K562 (cell line): Measurements from ENCODE around the gene TIMM8A. TPM values are rescaled to one million over a fixed set of nuclear protein-coding genes. Genes with fewer than 3 reads are reported as not detected.

Source experiments
- ATAC-seq: fragments of 200-7000 bp; cut with Tn5 transposase; 3 replicates; pipeline ENCODE4 v1.9.1; 2020; ENCODE audit warnings: moderate library complexity
- BruUV-seq: library from RNA; stranded (reverse); fragments of 400-500 nt; replicated peaks from 2 replicates; lab custom pipeline; 2021; lab: Mats Ljungman, UMichigan
- CTCF ChIA-PET: fragments of 300-600 bp; formaldehyde crosslinking; extraction: SDS; loops from one replicate; lab custom pipeline; 2021; ENCODE audit warnings: low intra/inter-chr PET ratio; lab: Yijun Ruan, JAX
- POLR2A ChIA-PET: fragments of 300-600, 350-650 bp; sonication (Branson Sonifier 250); formaldehyde crosslinking; extraction: SDS; loops from one replicate; lab custom pipeline; 2021; ENCODE audit warnings: antibody characterized with exemption, inconsistent platforms; lab: Yijun Ruan, JAX
- DNase-seq, 4 experiments: peaks; one replicate each; pipeline versions ENCODE4 v3.0.0 to v3.0.0-alpha.2; 2011 to 2018; ENCODE audit warnings: low spot score in 3 of 4, mixed read lengths in 3 of 4; ENCODE audit errors: extremely low read depth in 1 of 4
- FAIRE-seq: peaks from 2 replicates; lab custom pipeline; 2011; peaks lifted over from hg19 to GRCh38; lab: Jason Lieb, UNC
- H2AFZ ChIP-seq: 2 replicates; pipeline ENCODE4 v1.6.0; 2011; ENCODE audit warnings: low read depth, low read length, control low read depth, inconsistent platforms
- H3K27ac ChIP-seq: fragments of 200-600 bp; 3 replicates; pipeline ENCODE4 v1.8.0; 2011; ENCODE audit warnings: low read depth, mild to moderate bottlenecking, control low read depth, inconsistent platforms, low read length, moderate library complexity, mixed read lengths; ENCODE audit errors: extremely low read depth
- H3K27me3 ChIP-seq, 2 experiments: fragments of 300-600 bp in 1 of 2; 2 replicates in 1 of 2; 3 replicates in 1 of 2; pipeline versions ENCODE4 v1.6.0 to v1.8.0; 2011; ENCODE audit warnings: inconsistent platforms in 2 of 2, low read length in 2 of 2, mild to moderate bottlenecking in 1 of 2, mixed read lengths in 1 of 2, moderate library complexity in 1 of 2; ENCODE audit not compliant: control insufficient read depth in 2 of 2, insufficient read depth in 2 of 2
- H3K36me3 ChIP-seq: fragments of 300-600 bp; 3 replicates; pipeline ENCODE4 v1.8.0; 2011; ENCODE audit warnings: mild to moderate bottlenecking, low read length, inconsistent platforms; ENCODE audit not compliant: control insufficient read depth, insufficient read depth
- H3K4me1 ChIP-seq, 2 experiments: fragments of 200-600 bp in 1 of 2; replicated peaks in 1 of 2; 2 replicates in 1 of 2; 3 replicates in 1 of 2; pipeline versions ENCODE4 v1.5.1 to v1.8.0; 2011; ENCODE audit warnings: inconsistent platforms in 2 of 2, low read length in 2 of 2, mild to moderate bottlenecking in 1 of 2, mixed read lengths in 1 of 2, moderate library complexity in 1 of 2; ENCODE audit not compliant: control insufficient read depth in 2 of 2, insufficient read depth in 2 of 2
- H3K4me2 ChIP-seq: 2 replicates; pipeline ENCODE4 v1.6.1; 2011; ENCODE audit warnings: low read length, control low read depth, inconsistent platforms, mixed read lengths; ENCODE audit not compliant: insufficient read depth
- H3K4me3 ChIP-seq: fragments of 200-600 bp; sonication (generic), shearing (Covaris generic); 2 replicates; pipeline ENCODE4 v1.5.1; 2016; ENCODE audit warnings: control low read depth, inconsistent platforms
- H3K79me2 ChIP-seq: fragments of 200-600 bp; 3 replicates; pipeline ENCODE4 v1.8.0; 2011; ENCODE audit warnings: low read length, inconsistent platforms; ENCODE audit not compliant: control insufficient read depth, insufficient read depth
- H3K9ac ChIP-seq, 2 experiments: 2 replicates each; pipeline versions ENCODE4 v1.6.0 to v1.6.1; 2011; ENCODE audit warnings: low read depth in 2 of 2, low read length in 2 of 2, control low read depth in 1 of 2, inconsistent platforms in 1 of 2, mild to moderate bottlenecking in 1 of 2, mixed read lengths in 1 of 2; ENCODE audit not compliant: insufficient read depth in 1 of 2
- H3K9me1 ChIP-seq: one replicate; pipeline ENCODE4 v1.6.0; 2011; ENCODE audit warnings: inconsistent platforms, mild to moderate bottlenecking, low read length, moderate library complexity; ENCODE audit not compliant: control insufficient read depth, insufficient read depth
- H3K9me3 ChIP-seq: replicated peaks from 2 replicates; pipeline ENCODE4 v1.5.1; 2011; ENCODE audit warnings: low read depth, low read length, inconsistent platforms; ENCODE audit not compliant: control insufficient read depth, insufficient read depth
- H4K20me1 ChIP-seq: replicated peaks from 2 replicates; pipeline ENCODE4 v1.6.1; 2011; ENCODE audit warnings: low read length, inconsistent platforms, mixed read lengths; ENCODE audit not compliant: control insufficient read depth, insufficient read depth
- HSF4 ChIP-seq: fragments of 250-450 bp; sonication (Bioruptor Pico); IDR thresholded peaks from 2 replicates; pipeline ENCODE4 v2.1.2; 2022; ENCODE audit warnings: mild to moderate bottlenecking, moderate library complexity, borderline replicate concordance
- KDM1A ChIP-seq, 2 experiments: fragments of 450-650 bp; IDR thresholded peaks; 2 replicates each; pipeline ENCODE4 v1.6.1; 2016; ENCODE audit warnings: mild to moderate bottlenecking in 2 of 2
- LARP7 ChIP-seq: fragments of 450-650 bp; IDR thresholded peaks from 2 replicates; pipeline ENCODE4 v1.6.1; 2016
- MYC ChIP-seq, 2 experiments: fragments of 250-450 bp in 1 of 2; sonication (Bioruptor Pico) in 1 of 2; IDR thresholded peaks; 2 replicates each; pipeline versions ENCODE4 v1.5.1 to v1.6.1; 2012 to 2021; ENCODE audit warnings: low read depth in 2 of 2, borderline replicate concordance in 1 of 2, improper control_type of control experiment in 1 of 2, low read length in 1 of 2, mild to moderate bottlenecking in 1 of 2, moderate library complexity in 1 of 2
- NR2C1 ChIP-seq, 2 experiments: fragments of 450-650 bp; IDR thresholded peaks; 2 replicates each; pipeline ENCODE4 v1.6.1; 2017; ENCODE audit warnings: mild to moderate bottlenecking in 2 of 2, antibody characterized with exemption in 1 of 2, inconsistent platforms in 1 of 2, missing compliant biosample characterization in 1 of 2, missing genetic modification characterization in 1 of 2
- RCOR1 ChIP-seq, 2 experiments: IDR thresholded peaks; 2 replicates each; pipeline ENCODE4 v1.6.1; 2012; ENCODE audit warnings: low read depth in 2 of 2, low read length in 2 of 2, borderline replicate concordance in 1 of 2, improper control_type of control experiment in 1 of 2
- RFX1 ChIP-seq: fragments of 450-650 bp; IDR thresholded peaks from 2 replicates; pipeline ENCODE4 v1.6.1; 2016; ENCODE audit warnings: mild to moderate bottlenecking, moderate library complexity
- SMARCE1 ChIP-seq: fragments of 450-650 bp; IDR thresholded peaks from 2 replicates; pipeline ENCODE4 v1.7.1; 2016; ENCODE audit warnings: mild to moderate bottlenecking
- SNRNP70 ChIP-seq: fragments of 200-400 bp; formaldehyde crosslinking; optimal IDR thresholded peaks from 2 replicates; pipeline ENCODE3; 2017; ENCODE audit warnings: low read depth, low read length
- ZBTB1 ChIP-seq: sonication (generic); formaldehyde crosslinking; IDR thresholded peaks from 2 replicates; pipeline ENCODE4 v1.8.1; 2023; ENCODE audit warnings: missing genetic modification reagents, low read depth, mild to moderate bottlenecking, borderline replicate concordance
- ZNF444 ChIP-seq: fragments of 250-450 bp; sonication (Bioruptor Pico); IDR thresholded peaks from 2 replicates; pipeline ENCODE4 v1.4.0; 2020; ENCODE audit warnings: mild to moderate bottlenecking, moderate library complexity
- WGBS: fragments of 100-300 bp; shearing (Covaris generic); methylation state at CpG from one replicate; pipeline ENCODE4 v1.1.6; 2016; ENCODE audit warnings: low coverage, mixed read lengths; ENCODE audit not compliant: insufficient coverage; ENCODE audit errors: missing lambda C conversion rate; 5-methylcytosine and 5-hydroxymethylcytosine counted together
- in situ Hi-C: fragments of 300-500 bp; cut with MboI; formaldehyde crosslinking; loops from 4 replicates; pipeline ENCODE4 v1.15.0; 2018; ENCODE audit warnings: inconsistent platforms, mixed read lengths
- intact Hi-C: fragments of 100-400 bp; cut with micrococcal nuclease; formaldehyde crosslinking; loops from 2 replicates; pipeline ENCODE4 v1.14.2; 2022
- polyA plus RNA-seq, 8 experiments: library from polyadenylated mRNA; depleted of rRNA in 4 of 8; stranded (reverse) in 5 of 8; unstranded in 3 of 8; fragments of >200 nt; fragmentation: Nextera tagmentation in 2 of 8; fragmentation: Illumina TruSeq in 1 of 8; extraction: Ambion mirVana in 2 of 8; extraction: Trizol in 1 of 8; gene quantifications; 2 replicates each; pipeline versions ENCODE4 v1.2.1 to v1.2.3, GENCODE V29; 2011 to 2014; ENCODE audit warnings: inconsistent platforms in 1 of 8, missing spikeins in 1 of 8
- total RNA-seq, 7 experiments: library from RNA; depleted of rRNA in 6 of 7; stranded (reverse); fragments of >200 nt in 6 of 7; fragmentation: Illumina TruSeq in 2 of 7; extraction: Trizol in 2 of 7; gene quantifications; 2 replicates each; pipeline versions ENCODE4 v1.2.1 to v1.2.3, GENCODE V29; 2011 to 2021; ENCODE audit warnings: low replicate concordance in 1 of 7
- TF ChIP-seq, protein P1 (sequence below), 2 experiments: fragments of 450-650 bp; conservative IDR thresholded peaks; 2 replicates each; pipeline ENCODE4 v1.6.1; 2017; ENCODE audit warnings: mild to moderate bottlenecking in 2 of 2, moderate library complexity in 2 of 2
- TF ChIP-seq, protein P2 (sequence below): fragments of 450-650 bp; IDR thresholded peaks from 2 replicates; pipeline ENCODE4 v1.6.1; 2017; ENCODE audit warnings: antibody characterized with exemption, mild to moderate bottlenecking
- TF ChIP-seq, protein P3 (sequence below): fragments of 450-650 bp; IDR thresholded peaks from 2 replicates; pipeline ENCODE4 v1.6.1; 2017; ENCODE audit warnings: mild to moderate bottlenecking, moderate library complexity

Gene TIMM8A
- total and polyA plus RNA-seq, 9 of the 15 experiments (the other 6 are each of a cell fraction or from before 2014, with no cell fraction given), result 10.9 to 132 (median 41.1) TPM

DNA sequence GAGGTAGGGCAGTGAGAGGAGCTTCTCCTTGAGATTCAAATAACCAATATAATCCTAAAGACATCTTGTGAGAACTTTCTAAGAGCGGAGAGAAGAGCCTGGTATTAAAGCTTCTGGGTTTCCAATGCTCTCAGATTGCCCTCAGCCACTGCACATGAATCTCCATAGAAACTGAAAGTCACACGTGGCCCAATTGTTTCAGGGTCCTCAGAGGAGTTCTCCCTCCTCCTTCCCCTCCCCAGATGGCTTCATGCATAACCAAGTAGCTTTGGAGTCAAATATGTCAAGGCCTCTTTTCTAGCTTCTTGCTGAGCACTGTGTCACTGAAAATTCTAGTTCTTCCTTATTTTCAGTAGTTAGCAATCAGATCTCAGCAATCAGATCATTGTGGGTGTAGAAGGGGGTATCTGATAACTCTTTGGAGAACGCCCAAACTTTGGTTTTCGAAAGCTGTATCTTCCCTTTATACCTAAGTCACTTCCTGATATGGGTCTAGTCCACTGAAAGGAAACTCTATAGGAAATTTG is 35.2 kb upstream of the TIMM8A start:
- Histone ChIP-seq H3K4me2 (peak overlapping the region; percentile 92), H4K20me1 (no peaks in the 10 kb centered on the region), H3K4me1 (peaks cover 4 to 20% of the 10 kb centered on the region in 2 experiments), H3K79me2 (peaks cover 54% of the 10 kb centered on the region), H3K4me3 (peak overlapping the region; percentile 57), H3K27ac (peak overlapping the region; percentile 55), H3K9me3 (no peaks in the 10 kb centered on the region), H3K27me3 (no peaks in the 10 kb centered on the region), H3K36me3 (0 out of 3 replicates have a peak, but pooled peaks cover 3% of the 10 kb centered on the region), H3K9ac (peak overlapping the region; percentile 70 to 95; a peak in 3 of 4 replicates), H2AFZ (no peak overlapping the region), H3K9me1 (no peaks in the 10 kb centered on the region)
- CTCF ChIA-PET, result no interaction called here
- no peak for FAIRE-seq
- POLR2A ChIA-PET, result interaction anchor here (0.6 kb wide), 2 partner anchors 19 to 439 kb away, joined by 4 read pairs; no protein-coding TSS in a partner anchor
- peak in 2 of 4 experiments; percentile 13 to 49 for DNase-seq
- WGBS, result 28% methylated on average over 4 of the region's 4 CpGs
- intact Hi-C loops (no loop called here), in situ Hi-C loops (no loop called here)
- BruUV-seq, result no TSS peak
- no peak for ATAC-seq
- TF ChIP-seq ZBTB1 (CRISPR knock-in tag) (no peak), SMARCE1 (0 out of 2 replicates have a peak, but pooled peaks have one; percentile 25), MYC (IDR thresholded peaks at IDR 0.05; ENCODE audit: low read depth, low read length) (0 out of 2 replicates have a peak, but pooled peaks have one; percentile 23), MYC (CRISPR knock-in tag; IDR thresholded peaks at IDR 0.05; ENCODE audit: borderline replicate concordance, low read depth) (no peak), RFX1 (peak; percentile 30; the same call in 1 of the 2 replicates), RCOR1 (IDR thresholded peaks at IDR 0.05; ENCODE audit: borderline replicate concordance in 1 of 2, low read depth in 2 of 2, low read length in 2 of 2) (peak in 1 of 2 experiments; percentile 22; a peak in 1 of 4 replicates), NR2C1 (IDR thresholded peaks at IDR 0.05) (no peak), NR2C1 (tag; IDR thresholded peaks at IDR 0.05) (no peak), KDM1A (IDR thresholded peaks at IDR 0.05) (0 out of 4 replicates have a peak, but pooled peaks have one; percentile 8 to 19), HSF4 (CRISPR knock-in tag) (no peak), SNRNP70 (no peak), ZNF444 (CRISPR knock-in tag) (no peak), LARP7 (no peak)
- TF ChIP-seq, protein P1, sequence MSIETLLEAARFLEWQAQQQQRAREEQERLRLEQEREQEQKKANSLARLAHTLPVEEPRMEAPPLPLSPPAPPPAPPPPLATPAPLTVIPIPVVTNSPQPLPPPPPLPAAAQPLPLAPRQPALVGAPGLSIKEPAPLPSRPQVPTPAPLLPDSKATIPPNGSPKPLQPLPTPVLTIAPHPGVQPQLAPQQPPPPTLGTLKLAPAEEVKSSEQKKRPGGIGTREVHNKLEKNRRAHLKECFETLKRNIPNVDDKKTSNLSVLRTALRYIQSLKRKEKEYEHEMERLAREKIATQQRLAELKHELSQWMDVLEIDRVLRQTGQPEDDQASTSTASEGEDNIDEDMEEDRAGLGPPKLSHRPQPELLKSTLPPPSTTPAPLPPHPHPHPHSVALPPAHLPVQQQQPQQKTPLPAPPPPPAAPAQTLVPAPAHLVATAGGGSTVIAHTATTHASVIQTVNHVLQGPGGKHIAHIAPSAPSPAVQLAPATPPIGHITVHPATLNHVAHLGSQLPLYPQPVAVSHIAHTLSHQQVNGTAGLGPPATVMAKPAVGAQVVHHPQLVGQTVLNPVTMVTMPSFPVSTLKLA (conservative IDR thresholded peaks at IDR 0.05), result 0 out of 4 replicates have a peak, but pooled peaks of 1 of the 2 experiments have one; percentile 19
- TF ChIP-seq, protein P2, sequence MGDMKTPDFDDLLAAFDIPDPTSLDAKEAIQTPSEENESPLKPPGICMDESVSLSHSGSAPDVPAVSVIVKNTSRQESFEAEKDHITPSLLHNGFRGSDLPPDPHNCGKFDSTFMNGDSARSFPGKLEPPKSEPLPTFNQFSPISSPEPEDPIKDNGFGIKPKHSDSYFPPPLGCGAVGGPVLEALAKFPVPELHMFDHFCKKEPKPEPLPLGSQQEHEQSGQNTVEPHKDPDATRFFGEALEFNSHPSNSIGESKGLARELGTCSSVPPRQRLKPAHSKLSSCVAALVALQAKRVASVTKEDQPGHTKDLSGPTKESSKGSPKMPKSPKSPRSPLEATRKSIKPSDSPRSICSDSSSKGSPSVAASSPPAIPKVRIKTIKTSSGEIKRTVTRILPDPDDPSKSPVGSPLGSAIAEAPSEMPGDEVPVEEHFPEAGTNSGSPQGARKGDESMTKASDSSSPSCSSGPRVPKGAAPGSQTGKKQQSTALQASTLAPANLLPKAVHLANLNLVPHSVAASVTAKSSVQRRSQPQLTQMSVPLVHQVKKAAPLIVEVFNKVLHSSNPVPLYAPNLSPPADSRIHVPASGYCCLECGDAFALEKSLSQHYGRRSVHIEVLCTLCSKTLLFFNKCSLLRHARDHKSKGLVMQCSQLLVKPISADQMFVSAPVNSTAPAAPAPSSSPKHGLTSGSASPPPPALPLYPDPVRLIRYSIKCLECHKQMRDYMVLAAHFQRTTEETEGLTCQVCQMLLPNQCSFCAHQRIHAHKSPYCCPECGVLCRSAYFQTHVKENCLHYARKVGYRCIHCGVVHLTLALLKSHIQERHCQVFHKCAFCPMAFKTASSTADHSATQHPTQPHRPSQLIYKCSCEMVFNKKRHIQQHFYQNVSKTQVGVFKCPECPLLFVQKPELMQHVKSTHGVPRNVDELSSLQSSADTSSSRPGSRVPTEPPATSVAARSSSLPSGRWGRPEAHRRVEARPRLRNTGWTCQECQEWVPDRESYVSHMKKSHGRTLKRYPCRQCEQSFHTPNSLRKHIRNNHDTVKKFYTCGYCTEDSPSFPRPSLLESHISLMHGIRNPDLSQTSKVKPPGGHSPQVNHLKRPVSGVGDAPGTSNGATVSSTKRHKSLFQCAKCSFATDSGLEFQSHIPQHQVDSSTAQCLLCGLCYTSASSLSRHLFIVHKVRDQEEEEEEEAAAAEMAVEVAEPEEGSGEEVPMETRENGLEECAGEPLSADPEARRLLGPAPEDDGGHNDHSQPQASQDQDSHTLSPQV, result no peak
- TF ChIP-seq, protein P3, sequence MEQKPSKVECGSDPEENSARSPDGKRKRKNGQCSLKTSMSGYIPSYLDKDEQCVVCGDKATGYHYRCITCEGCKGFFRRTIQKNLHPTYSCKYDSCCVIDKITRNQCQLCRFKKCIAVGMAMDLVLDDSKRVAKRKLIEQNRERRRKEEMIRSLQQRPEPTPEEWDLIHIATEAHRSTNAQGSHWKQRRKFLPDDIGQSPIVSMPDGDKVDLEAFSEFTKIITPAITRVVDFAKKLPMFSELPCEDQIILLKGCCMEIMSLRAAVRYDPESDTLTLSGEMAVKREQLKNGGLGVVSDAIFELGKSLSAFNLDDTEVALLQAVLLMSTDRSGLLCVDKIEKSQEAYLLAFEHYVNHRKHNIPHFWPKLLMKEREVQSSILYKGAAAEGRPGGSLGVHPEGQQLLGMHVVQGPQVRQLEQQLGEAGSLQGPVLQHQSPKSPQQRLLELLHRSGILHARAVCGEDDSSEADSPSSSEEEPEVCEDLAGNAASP, result no peak
